ENCODE measurements around the gene SNAI3.

- no peak for TF ChIP-seq POLR2A (IDR thresholded peaks at IDR 0.05)
- TF ChIP-seq CTCF (IDR thresholded peaks at IDR 0.05 in 4 of 5, conservative IDR thresholded peaks at IDR 0.05 in 1 of 5) = no peak
Observed at GRCh38 chr16:88654363-88655052, 31.8 kb downstream of the SNAI3 start.

Measured in gastrocnemius medialis (tissue), 4 donors.